GM13976 (cell line): ENCODE data around the gene GPRIN2.

Experiments
- DNase-seq: peaks from one replicate; pipeline ENCODE4 v3.0.0; 2012; ENCODE audit warnings: low spot score
- in situ Hi-C: fragments of 300-500 bp; cut with MboI; formaldehyde crosslinking; loops from one replicate; pipeline ENCODE4 v1.12.0; 2022; ENCODE audit warnings: low sequenced_read_pairs, mixed read lengths, inconsistent platforms; ENCODE audit not compliant: unreplicated experiment
- TF ChIP-seq, protein P1 (sequence below): IDR thresholded peaks from 2 replicates; pipeline ENCODE4 v1.5.1; 2012; ENCODE audit warnings: borderline replicate concordance, mild to moderate bottlenecking; ENCODE audit not compliant: insufficient read depth; ENCODE audit errors: extremely low read depth, missing control alignments, control extremely low read depth

The GPRIN2 gene

DNA sequence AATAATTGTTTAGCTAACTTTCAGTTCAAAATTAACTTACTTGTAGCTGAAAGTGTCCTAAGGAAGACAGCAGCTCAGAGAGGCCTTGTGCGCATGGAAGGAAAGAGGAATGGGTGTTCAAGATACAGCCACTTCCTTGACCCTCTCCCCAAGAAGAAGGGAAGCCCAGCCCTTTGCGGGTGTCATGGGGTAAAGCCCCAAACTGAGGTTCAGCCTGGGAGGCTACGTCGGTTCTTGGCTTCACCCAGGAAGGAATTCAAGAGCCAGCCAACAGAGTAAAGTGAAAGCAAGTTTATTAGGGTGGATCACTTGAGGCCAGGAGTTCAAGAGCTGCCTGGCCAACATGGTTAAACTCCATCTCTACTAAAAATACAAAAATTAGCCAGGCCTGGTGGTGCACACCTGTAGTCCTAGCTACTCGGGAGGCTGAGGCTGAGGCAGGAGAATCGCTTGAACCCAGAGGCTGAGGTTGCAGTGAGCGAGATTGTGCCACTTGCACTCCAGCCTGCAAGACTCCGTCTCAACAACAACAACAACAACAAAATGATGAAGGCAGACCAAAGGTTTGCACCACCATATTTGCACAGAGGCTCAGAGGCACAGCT, 15.9 kb downstream of the GPRIN2 start:
- TF ChIP-seq, protein P1, sequence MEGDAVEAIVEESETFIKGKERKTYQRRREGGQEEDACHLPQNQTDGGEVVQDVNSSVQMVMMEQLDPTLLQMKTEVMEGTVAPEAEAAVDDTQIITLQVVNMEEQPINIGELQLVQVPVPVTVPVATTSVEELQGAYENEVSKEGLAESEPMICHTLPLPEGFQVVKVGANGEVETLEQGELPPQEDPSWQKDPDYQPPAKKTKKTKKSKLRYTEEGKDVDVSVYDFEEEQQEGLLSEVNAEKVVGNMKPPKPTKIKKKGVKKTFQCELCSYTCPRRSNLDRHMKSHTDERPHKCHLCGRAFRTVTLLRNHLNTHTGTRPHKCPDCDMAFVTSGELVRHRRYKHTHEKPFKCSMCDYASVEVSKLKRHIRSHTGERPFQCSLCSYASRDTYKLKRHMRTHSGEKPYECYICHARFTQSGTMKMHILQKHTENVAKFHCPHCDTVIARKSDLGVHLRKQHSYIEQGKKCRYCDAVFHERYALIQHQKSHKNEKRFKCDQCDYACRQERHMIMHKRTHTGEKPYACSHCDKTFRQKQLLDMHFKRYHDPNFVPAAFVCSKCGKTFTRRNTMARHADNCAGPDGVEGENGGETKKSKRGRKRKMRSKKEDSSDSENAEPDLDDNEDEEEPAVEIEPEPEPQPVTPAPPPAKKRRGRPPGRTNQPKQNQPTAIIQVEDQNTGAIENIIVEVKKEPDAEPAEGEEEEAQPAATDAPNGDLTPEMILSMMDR, result no peak
- in situ Hi-C loops, result no loop called here
- no peak for DNase-seq

- in situ Hi-C loops, result no loop called here
- DNase-seq, result no peak
- TF ChIP-seq, protein P1, result no peak
Observed at GRCh38 chr10:46539596-46540411, 16.7 kb downstream of the GPRIN2 start.

- TF ChIP-seq, protein P1, result no peak
- DNase-seq, result no peak
- in situ Hi-C loops, result no loop called here
Observed at GRCh38 chr10:46538717-46539426, 17.6 kb downstream of the GPRIN2 start.

GRCh38 chr10:46538155-46538554, 18.3 kb downstream of the GPRIN2 start:
- TF ChIP-seq, protein P1, result no peak
- DNase-seq, result no peak
- in situ Hi-C loops, result no loop called here

DNA sequence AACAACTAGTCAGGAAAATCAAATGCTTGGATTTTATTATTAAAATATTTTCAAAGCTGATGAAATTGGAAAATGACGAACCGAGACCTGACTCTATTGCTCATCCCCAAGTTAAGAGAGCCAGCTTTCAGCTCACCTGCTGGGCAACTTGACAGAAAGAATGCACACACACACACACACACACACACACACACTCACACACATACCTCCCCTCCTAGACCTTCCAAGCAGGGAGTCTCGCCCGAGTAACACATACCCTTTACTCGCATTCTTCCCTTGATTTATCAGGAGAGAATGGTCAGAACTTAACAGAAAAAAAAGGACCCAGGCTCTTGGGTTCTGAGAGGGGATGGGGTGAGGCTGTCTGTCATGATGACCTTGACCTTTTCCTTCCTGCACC, 19.1 kb downstream of the GPRIN2 start:
- TF ChIP-seq, protein P1, result no peak
- in situ Hi-C loops, result no loop called here
- no peak for DNase-seq

DNA sequence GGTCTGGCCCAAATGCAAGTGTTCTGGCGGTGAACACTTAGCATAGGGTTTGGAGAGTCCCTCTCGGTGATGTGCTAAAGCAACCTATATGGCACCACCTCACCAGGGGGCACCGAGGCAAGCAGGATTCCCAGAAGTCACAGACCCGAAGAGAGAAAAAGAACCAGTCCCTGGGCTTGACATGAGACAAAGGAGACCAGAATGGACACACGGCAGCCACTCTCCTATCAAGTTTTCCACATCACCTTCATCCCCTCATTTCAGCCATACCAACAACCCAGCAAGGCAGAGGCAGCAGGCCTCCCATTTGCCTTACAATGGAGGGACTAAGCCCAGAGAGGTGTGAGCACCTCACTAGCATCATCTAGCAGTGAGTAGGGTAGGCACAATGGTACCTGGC, 19.7 kb downstream of the GPRIN2 start:
- DNase-seq, result no peak
- in situ Hi-C loops, result no loop called here
- TF ChIP-seq, protein P1, result no peak
